Uterus (tissue), 2 donors: ENCODE data around the gene GPR37L1.
A peak's percentile ranks its signal among the peaks of the same experiment; 100 is the strongest.

Experiments
- POLR2A ChIP-seq, 2 donors: fragments of 450-650 bp; IDR thresholded peaks; one replicate each; pipeline ENCODE4 v1.6.1; 2016; ENCODE audit warnings: antibody characterized with exemption in 2 of 2, mild to moderate bottlenecking in 1 of 2, moderate library complexity in 1 of 2
- TF ChIP-seq, protein P1 (sequence below), 4 experiments: fragments of 200-600 bp in 2 of 4; fragments of 450-650 bp in 2 of 4; sonication (generic) in 2 of 4; IDR thresholded peaks; one replicate each; pipeline ENCODE4 v1.5.1; 2016 to 2019; ENCODE audit warnings: antibody characterized with exemption in 4 of 4, mild to moderate bottlenecking in 2 of 4, moderate library complexity in 1 of 4

DNA sequence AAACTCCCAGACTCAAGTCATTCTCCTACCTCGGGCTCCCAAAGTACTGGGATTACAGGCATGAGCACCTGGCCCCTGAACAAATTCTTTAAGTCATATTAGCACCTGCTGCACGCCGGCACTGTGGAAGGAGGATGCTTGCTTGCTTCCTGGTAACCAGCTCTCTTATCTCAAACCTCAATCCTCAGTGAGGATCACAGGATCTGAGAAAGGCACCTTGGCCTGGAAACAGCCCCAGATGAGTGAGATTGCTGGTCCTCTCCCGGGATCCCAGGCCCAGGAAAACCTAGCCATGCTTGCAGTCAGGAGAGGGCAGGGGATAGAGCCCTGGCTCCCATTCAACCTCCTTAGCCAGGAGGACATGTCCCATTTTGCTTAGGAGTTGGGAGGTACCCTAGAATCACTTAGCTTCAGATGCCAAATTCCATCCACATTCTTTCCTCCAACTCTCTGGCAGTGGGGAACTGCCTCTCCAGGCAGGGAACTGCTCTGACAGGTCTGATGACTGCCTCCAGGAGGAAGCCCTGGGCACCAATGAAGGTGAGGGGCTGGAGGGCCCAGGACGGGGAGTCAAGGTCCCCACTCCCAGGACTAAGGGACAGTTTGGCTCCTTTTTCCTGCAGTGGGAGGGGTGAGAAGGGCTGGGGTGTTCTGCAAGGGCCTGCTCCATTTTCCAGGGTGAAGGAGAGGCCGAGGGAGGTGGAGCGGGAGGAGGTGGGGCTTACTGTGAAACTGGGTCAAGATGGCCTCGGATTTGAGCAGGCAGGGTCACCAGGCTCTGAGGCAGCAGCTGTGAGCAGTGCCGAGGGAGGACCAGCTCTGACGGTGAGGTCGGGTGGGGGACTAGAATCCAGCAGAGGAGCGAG, 9.5 kb downstream of the GPR37L1 start:
- peak; percentile 10 to 29 for TF ChIP-seq POLR2A (IDR thresholded peaks at IDR 0.05)
- TF ChIP-seq, protein P1, sequence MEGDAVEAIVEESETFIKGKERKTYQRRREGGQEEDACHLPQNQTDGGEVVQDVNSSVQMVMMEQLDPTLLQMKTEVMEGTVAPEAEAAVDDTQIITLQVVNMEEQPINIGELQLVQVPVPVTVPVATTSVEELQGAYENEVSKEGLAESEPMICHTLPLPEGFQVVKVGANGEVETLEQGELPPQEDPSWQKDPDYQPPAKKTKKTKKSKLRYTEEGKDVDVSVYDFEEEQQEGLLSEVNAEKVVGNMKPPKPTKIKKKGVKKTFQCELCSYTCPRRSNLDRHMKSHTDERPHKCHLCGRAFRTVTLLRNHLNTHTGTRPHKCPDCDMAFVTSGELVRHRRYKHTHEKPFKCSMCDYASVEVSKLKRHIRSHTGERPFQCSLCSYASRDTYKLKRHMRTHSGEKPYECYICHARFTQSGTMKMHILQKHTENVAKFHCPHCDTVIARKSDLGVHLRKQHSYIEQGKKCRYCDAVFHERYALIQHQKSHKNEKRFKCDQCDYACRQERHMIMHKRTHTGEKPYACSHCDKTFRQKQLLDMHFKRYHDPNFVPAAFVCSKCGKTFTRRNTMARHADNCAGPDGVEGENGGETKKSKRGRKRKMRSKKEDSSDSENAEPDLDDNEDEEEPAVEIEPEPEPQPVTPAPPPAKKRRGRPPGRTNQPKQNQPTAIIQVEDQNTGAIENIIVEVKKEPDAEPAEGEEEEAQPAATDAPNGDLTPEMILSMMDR (IDR thresholded peaks at IDR 0.05) = no peak
